ENCODE measurements around the gene LYPD3. TPM values are rescaled to one million over a fixed set of nuclear protein-coding genes. Genes with fewer than 3 reads are reported as not detected.

The LYPD3 gene
- total and polyA plus RNA-seq, 2 donors (not counting 1 experiment from before 2014, with no cell fraction given) = 0.35 to 0.50 TPM

GRCh38 chr19:43457809-43458208 lies 7.6 kb downstream of the LYPD3 start:
- Histone ChIP-seq H3K4me1 (ENCODE audit: control insufficient read depth, extremely low read depth, insufficient read depth, low read length) (no peaks in the 10 kb centered on the region), H4K20me1 (ENCODE audit: control insufficient read depth, extremely low read depth, insufficient read depth, low read length) (no peaks in the 10 kb centered on the region), H3K27me3 (ENCODE audit: control insufficient read depth, insufficient read depth, low read length) (no peaks in the 10 kb centered on the region), H3K9ac (ENCODE audit: insufficient read depth, low read length) (no peak overlapping the region), H3K27ac (ENCODE audit: insufficient read depth, low read length) (no peak overlapping the region), H3K79me2 (ENCODE audit: control insufficient read depth, insufficient read depth, low read length) (no peaks in the 10 kb centered on the region), H3K9me3 (ENCODE audit: control insufficient read depth, insufficient read depth, low read depth, low read length) (no peaks in the 10 kb centered on the region), H3K4me3 (replicated peaks in 1 of 4; ENCODE audit: control extremely low read depth in 1 of 4, insufficient read depth in 1 of 4, low read depth in 3 of 4, low read length in 4 of 4) (no peak overlapping the region), H2AFZ (ENCODE audit: low read length) (no peak overlapping the region), H3K4me2 (ENCODE audit: extremely low read depth, insufficient read depth, low read length) (no peak overlapping the region), H3K36me3 (ENCODE audit: control insufficient read depth, insufficient read depth, low read length) (no peaks in the 10 kb centered on the region)
- TF ChIP-seq CTCF (conservative IDR thresholded peaks at IDR 0.05 in 1 of 2, IDR thresholded peaks at IDR 0.05 in 1 of 2; ENCODE audit: low read depth in 1 of 2, low read length in 2 of 2) (no peak), EZH2 (IDR thresholded peaks at IDR 0.05; ENCODE audit: low read length, missing control alignments) (no peak)
- DNase-seq (ENCODE audit: low read depth in 2 of 2) = no peak

GRCh38 chr19:43455321-43456113 lies 9.9 kb downstream of the LYPD3 start:
- no peak overlapping the region for H2AFZ ChIP-seq (ENCODE audit: low read length)
- no peak overlapping the region for H3K27ac ChIP-seq (ENCODE audit: insufficient read depth, low read length)
- TF ChIP-seq EZH2 (IDR thresholded peaks at IDR 0.05; ENCODE audit: low read length, missing control alignments) = no peak
- no peak for TF ChIP-seq CTCF (conservative IDR thresholded peaks at IDR 0.05 in 1 of 2, IDR thresholded peaks at IDR 0.05 in 1 of 2; ENCODE audit: low read depth in 1 of 2, low read length in 2 of 2)

GRCh38 chr19:43454031-43454430 lies 11.4 kb downstream of the LYPD3 start:
- Histone ChIP-seq H3K27ac (ENCODE audit: insufficient read depth, low read length) (no peak overlapping the region), H2AFZ (ENCODE audit: low read length) (no peak overlapping the region), H3K79me2 (ENCODE audit: control insufficient read depth, insufficient read depth, low read length) (no peaks in the 10 kb centered on the region), H3K4me1 (ENCODE audit: control insufficient read depth, extremely low read depth, insufficient read depth, low read length) (no peaks in the 10 kb centered on the region), H3K36me3 (ENCODE audit: control insufficient read depth, insufficient read depth, low read length) (no peaks in the 10 kb centered on the region), H4K20me1 (ENCODE audit: control insufficient read depth, extremely low read depth, insufficient read depth, low read length) (no peaks in the 10 kb centered on the region), H3K9me3 (ENCODE audit: control insufficient read depth, insufficient read depth, low read depth, low read length) (no peaks in the 10 kb centered on the region), H3K9ac (ENCODE audit: insufficient read depth, low read length) (no peak overlapping the region), H3K4me2 (ENCODE audit: extremely low read depth, insufficient read depth, low read length) (no peak overlapping the region), H3K4me3 (replicated peaks in 1 of 4; ENCODE audit: control extremely low read depth in 1 of 4, insufficient read depth in 1 of 4, low read depth in 3 of 4, low read length in 4 of 4) (no peak overlapping the region), H3K27me3 (ENCODE audit: control insufficient read depth, insufficient read depth, low read length) (no peaks in the 10 kb centered on the region)
- DNase-seq (ENCODE audit: low read depth in 2 of 2) = no peak
- no peak for TF ChIP-seq EZH2 (IDR thresholded peaks at IDR 0.05; ENCODE audit: low read length, missing control alignments)
- TF ChIP-seq CTCF (conservative IDR thresholded peaks at IDR 0.05 in 1 of 2, IDR thresholded peaks at IDR 0.05 in 1 of 2; ENCODE audit: low read depth in 1 of 2, low read length in 2 of 2) = no peak

More at GRCh38 chr19:43455321-43456113, 9.9 kb downstream of the LYPD3 start:
- Histone ChIP-seq H3K4me1 (ENCODE audit: control insufficient read depth, extremely low read depth, insufficient read depth, low read length) (no peaks in the 10 kb centered on the region), H3K4me3 (replicated peaks in 1 of 4; ENCODE audit: control extremely low read depth in 1 of 4, insufficient read depth in 1 of 4, low read depth in 3 of 4, low read length in 4 of 4) (no peak overlapping the region), H3K79me2 (ENCODE audit: control insufficient read depth, insufficient read depth, low read length) (no peaks in the 10 kb centered on the region), H3K4me2 (ENCODE audit: extremely low read depth, insufficient read depth, low read length) (no peak overlapping the region), H3K9me3 (ENCODE audit: control insufficient read depth, insufficient read depth, low read depth, low read length) (no peaks in the 10 kb centered on the region), H3K27me3 (ENCODE audit: control insufficient read depth, insufficient read depth, low read length) (no peaks in the 10 kb centered on the region), H3K9ac (ENCODE audit: insufficient read depth, low read length) (no peak overlapping the region), H4K20me1 (ENCODE audit: control insufficient read depth, extremely low read depth, insufficient read depth, low read length) (no peaks in the 10 kb centered on the region), H3K36me3 (ENCODE audit: control insufficient read depth, insufficient read depth, low read length) (no peaks in the 10 kb centered on the region)
- DNase-seq (ENCODE audit: low read depth in 2 of 2) = no peak

All from fibroblast of lung (primary cell).